Middle frontal gyrus (tissue), 1 donor: ENCODE measurements around the gene HAUS3.
"Not testable (repeated sequence)": the region's sequence is repeated elsewhere in the genome, so short reads cannot be mapped to it uniquely, and the experiment has no call there.

Source experiments
- DNase-seq: peaks from one replicate; pipeline ENCODE4 v3.0.0-alpha.2; 2015; ENCODE audit warnings: low spot score; ENCODE audit errors: extremely low spot score

HAUS3 gene

DNA sequence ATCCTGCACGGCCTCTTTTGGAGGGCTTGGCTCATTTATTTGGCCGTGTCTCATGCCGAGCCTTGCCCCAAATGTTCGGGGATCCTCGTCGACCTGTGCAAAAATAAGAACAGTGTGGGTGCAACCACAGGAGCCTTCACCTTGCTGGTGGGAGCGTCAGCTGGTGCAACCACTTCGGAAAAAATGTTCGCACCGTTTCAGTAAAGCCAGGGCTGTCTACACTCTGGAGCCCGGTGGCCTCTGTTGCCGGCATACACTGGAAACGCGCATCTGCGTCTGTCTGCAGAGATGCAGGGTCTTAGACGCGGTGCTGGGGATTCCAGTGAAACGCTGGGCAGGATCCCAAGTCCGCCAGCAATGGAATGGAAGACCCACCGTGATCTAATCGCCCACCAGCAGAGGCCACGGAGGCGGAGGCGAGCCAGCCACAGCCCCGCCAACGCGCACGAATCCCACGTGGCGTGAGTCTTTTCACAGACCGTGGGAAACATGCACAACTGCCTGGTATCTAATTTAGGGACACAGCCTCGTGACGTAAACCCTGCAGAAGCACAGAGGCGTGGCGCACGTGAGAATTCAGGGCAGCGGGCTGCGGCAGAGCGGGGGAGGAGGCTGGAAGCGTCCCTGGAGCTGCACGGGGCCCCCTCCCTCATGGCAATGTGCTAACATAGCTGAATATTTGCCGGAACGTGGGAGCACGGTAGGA, 33.8 kb upstream of the HAUS3 start:
- no peak for DNase-seq

DNA sequence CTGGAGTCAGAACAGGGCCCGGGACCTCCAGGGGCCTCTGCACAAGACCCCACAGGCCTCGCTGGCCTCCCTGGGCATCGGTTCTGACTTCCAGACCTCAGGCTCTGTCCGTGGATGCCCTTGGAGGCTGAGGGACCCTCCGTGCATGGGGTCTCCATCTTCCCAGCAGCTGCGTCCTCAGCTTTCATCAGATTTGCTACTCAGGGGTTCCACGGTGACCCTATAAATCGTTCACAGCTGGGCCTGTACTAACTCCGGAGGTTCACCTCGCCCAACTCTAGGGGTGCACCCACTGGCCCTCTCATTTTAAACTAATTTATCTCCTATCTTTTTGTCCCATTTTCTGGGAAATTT, 33.1 kb upstream of the HAUS3 start:
- DNase-seq = not testable (repeated sequence)

DNA sequence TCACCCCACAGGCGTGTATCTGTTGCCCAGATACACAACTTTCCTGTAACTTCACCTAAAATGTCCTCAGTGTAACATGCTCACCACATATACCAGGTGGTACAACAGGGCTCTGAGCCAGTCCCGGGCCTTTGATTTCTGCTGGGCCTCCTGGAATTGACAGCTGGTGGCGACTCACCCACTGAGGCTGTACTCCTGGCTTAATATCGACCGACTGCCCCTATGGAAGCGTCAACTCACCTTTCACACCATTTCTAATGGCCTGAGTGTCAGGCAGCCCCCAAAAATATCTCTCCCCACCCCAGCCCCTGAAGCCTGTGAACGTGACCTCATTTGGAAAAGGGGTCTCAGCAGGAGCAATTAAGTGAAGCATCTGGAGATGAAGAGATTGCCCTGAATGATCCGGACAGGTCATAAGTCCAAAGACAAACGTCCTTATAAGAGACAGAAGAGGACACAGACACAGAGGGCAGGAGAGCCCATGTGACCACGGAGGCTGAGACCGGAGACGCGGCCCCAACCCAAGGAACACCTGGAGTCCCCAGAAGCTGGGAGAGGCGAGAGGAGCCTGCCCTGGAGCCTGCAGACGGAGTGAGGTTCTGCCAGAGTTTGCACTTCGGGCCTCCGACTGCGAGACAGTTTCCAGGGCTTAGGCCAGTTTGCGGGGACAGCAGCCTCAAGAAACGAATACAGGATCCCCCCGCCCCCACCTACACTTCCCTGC, 32.6 kb upstream of the HAUS3 start:
- no peak for DNase-seq

DNA sequence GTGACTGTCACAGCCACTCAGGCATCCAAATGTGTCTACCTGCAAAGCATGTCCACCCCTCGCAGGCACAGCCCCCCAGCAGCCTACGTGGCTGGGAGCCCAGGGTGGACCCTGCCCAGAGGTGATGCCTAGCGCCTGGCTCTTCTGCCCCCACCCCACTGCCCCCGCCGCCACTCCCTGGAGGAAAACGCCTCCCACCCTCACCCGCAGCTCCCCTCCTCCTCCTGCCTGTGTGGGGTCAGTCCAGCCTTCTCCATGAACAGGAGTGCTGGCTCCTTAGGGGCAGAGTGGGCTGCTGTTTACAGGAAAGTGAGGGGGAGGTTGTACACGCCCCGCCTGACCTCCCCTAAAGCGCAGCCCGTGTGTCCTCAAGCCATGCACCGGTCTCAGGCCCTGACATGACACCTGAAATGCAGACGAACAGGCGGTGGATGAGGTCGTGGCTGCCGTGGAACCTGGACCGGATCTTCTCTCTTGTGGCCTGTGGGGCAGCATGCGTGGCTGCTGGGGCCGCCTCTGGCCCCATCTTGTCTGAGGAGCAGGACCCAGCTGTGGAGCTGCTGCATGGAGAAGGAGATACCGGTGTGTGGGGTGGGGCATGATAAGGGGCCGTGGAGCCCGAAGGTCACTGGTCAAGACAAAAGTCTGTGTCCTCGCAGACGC, 31.9 kb upstream of the HAUS3 start:
- no peak for DNase-seq

DNA sequence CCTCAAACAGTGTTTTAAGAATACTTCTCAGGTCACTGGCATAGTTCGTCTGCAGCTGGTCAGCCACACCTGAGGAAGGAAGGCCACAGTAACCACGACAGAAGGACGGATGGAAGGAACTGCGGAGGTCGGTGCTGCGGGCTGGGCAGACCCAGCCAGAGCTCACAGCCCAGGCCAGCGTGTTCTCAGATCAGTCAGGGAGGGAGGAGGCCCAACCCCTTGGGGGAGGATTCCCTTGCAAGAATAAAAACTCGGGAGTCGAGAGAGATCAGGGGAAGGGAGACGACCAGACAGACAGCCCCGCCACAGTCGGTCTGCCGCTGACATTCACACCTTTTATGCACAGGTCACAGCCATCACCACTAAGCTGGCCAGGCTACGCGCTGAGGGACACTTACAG, 31.3 kb upstream of the HAUS3 start:
- DNase-seq = no peak

DNA sequence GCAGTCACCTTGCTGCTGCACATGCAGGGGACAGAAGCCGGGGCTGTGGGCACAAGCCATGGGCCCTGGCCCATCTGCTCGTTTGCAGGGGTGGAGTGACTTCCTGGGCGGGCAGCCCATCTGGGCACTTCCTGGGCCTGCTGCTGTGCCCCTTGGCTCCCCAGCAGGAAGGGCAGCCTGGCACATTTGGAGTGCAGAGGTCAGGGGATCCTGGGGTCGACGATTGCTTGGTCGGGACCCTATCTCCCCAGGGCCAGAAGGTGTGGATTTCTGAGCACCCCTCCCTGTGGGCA, 30.9 kb upstream of the HAUS3 start:
- DNase-seq = no peak

DNA sequence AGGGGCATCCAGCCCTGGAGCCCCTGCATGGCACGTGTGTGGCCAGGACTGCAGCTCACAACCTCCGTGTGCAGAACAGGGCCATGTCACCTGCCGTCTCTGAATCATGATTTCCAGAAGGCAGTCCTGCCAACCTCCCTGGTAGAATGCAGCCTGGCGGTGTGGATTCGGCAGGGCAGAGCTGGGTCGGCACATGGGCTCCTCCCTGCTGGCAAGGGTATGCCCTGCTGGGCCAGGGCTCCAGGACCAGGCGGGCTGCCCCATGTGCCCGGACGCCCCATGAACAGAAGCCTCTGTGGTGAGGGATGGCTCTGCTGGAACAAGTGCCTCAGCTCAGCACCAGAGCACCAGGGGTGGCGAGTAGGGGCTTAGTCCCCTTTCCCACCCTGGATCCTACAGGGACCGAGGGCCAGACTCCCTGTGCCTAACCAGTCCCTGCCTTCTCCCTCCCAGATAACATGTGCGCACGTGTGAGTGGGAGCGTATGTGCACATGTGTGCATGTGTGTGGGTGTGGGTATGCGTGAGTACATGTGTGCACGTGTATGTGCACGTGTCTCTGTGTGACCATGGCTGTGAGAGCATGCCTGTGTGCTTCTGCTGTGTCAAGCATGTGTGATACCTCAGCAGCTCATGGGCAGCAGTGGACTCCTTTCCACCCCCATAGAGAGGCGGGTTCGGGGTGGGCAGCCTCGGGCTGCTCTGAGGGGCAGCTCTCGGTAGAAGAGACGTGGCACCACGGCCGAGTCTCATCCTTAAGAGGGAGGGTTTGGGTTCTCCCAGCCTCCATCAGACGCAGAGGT, 30.3 kb upstream of the HAUS3 start:
- no peak for DNase-seq

DNA sequence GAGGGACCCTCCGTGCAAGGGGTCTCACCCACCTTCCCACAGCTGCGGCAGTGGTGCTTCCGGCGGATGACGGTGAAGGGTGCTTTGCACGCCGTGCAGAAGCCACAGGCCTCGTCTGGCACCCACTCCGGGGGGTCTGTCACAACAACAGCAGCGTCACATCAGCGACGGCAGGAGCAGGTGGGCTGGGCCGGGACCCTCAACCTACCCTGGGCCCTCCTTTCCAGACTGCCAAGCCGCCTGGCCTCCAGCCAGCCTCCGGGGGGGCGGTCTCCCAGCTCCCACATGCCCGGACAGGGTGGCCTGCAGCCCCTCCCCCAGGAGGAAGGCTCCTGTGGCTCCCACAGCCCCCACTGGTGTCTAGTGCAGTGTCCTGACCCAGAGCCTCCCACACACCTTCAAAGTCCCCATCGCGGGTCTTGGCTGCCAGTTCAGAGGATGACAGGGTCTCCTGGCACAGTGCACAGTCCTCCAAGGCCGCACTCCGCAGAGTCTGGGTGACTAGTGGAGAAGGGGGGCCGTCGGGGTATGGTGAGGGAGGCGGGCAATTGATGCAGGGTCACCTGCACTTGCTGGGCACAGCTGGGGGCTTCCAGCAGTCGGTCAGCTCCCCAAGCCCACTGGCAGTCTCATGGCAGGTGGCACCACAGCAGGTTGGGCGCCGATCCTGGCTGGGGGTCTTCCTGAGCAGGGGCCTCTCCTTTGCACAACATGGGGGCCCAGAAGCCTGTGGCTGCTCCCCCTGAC, 29.5 kb upstream of the HAUS3 start:
- DNase-seq = no peak

DNA sequence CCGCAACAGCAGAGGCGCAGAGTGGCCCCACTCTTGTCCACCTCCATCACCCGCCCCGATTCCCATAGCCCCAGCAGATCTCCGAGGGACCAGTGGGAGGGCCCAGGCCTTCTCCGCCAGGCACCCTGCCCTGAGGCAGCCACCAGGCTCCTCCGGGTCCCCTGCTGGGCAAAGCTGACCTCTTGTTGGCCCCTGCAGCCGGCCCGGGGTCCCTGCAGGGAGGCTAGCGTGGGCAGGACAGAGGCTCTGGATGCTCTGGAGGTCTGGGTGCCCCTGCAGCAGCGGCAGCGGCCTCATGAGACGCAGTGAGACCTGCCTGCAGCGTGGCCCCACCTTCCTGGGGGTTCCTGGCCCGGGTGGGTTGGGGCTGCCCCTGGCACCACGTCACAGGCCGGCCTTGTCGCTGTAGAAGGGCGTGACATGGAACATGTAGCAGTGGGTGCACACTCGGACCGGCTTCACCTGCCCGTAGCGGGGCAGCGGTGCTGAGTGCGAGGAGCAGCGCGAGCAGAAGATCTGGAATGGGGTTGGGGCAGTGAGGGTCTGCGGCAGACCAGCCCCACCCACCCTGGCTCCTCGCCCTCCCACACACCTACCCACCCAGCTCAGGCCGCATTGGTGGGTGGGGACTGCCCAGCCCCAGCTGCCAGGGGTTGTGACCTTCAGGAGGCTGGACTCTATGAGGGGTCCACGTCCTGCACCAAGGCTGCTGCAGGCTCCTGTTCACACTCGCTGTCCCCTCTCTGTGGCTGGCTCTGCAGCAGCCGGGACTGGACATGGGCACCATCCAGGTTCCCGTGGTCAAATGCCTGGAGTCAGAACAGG, 28.6 kb upstream of the HAUS3 start:
- no peak for DNase-seq

DNA sequence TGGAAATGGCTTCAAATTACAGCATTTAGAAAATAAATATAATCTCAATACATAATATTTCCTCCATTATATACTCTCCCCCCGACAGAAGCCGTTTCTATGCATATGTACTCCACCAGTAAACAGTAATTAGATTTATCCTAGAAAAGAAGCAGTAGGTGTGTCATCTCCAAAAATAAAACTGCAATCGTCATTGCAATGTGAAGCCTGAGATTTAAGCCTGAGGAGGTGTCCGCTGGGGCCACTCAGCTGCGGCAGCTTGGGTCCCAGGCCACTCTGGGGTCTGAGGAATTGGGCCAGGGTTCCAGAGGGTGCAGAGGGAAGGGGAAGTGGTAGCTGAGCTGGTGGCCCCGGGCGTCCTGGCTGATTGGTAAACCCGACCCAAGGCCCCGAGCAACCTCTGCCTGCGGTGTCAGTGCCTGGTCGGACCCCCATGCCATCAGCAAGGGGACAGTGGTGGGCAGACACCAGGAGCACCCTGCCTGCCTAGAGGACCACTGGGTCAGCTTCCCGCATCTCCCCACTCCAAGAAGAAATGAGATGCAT, 27.8 kb upstream of the HAUS3 start:
- DNase-seq = no peak

DNA sequence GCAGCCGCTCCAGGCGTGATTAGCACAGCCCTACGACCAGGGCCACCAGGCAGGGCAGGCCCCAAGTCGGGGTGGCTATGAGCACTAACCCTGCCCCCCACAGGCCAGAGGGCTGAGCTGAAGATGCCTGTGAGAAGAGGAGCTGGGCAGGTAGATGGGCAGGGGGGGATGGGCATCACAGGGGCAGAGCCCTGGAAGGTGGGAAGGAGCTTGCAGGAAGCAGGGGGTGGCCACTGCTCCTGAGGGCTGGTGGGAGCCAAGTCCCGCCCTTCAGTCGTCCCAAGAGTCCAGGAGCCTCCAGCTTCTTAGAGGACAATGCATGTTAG, 27.2 kb upstream of the HAUS3 start:
- no peak for DNase-seq

DNA sequence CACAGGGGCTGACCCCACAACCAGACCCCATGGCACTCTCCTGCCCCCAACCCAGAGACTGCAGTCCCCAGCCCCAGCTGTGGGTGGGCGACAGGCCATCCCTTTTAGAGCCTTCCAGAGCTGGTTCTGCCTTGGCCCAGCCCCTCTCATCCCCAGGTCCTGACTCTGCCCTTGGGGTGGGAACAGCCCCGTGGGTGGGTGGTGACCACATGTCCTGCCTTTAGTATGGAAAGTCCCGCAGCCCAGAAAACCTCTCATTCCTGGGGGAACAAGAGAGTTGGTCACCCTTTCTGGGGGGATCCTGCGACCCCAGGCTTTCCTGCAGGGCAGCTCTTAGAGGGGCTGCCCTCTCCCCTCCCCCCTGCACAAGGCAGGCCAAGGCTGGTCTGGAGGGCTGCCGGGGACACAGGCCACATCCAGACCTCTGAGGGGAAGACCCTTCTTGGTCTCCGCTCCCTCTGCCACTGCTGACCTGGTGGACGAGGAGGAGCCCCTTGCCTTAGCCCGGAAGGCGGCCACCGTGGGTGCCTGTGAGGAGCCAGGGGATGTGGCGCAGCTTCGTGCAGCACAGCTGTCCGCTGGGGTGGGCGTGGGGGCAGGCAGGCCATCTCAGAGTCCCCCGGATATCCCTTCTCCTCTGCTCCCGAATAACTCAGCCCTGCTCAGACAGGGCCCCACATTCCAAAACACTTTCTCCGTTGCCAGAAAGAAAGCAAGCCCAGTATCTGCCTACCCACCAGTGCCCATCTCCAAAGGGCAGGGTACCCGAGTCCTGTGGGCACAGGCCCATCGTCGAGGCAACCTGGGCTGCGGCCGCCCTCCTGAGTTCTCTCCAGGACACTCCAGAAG, 26.7 kb upstream of the HAUS3 start:
- DNase-seq = no peak

DNA sequence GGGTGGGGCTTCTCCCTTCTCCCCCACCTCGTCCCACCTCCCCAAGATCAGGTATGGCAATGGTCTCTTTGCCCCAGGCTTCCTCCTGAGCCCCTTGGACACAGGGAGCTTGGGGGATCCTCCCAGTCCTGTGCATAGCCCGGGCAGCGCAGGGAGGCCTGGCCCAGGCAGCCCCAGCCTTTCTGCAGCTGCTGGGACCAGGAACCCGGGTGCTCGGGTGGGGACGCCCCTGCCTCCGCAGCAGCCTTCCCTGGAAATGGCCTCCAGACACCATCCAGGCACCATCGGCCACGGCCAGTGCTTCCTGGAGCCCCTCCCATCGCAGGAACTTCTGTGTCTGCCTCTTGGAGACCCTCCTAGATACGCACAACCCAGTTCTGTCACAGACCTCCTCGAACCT, 25.9 kb upstream of the HAUS3 start:
- DNase-seq = no peak

DNA sequence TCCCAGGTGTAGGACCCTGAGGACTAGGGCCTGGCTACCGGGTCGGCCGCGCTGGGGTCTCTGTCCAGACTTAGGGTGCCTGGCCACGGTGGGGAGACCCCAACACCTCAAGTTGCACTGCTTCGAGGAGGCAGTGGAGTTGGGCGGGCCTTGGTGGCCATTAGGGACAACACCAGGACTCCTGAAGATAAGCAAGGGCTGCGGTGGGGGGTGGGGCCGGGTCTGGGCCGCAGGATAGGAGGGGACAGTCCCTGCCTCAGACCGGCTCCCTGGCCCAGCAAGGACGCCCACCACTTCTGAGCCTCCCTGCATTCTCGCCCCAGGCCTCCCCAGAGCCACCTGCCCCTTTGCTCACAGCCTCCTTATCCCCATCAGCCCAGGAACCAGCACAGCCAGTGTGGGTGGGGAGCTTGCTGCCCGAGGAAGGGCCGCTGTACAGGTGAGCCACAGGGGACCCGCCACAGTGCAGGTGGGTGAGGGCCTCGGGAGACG, 25.4 kb upstream of the HAUS3 start:
- no peak for DNase-seq

DNA sequence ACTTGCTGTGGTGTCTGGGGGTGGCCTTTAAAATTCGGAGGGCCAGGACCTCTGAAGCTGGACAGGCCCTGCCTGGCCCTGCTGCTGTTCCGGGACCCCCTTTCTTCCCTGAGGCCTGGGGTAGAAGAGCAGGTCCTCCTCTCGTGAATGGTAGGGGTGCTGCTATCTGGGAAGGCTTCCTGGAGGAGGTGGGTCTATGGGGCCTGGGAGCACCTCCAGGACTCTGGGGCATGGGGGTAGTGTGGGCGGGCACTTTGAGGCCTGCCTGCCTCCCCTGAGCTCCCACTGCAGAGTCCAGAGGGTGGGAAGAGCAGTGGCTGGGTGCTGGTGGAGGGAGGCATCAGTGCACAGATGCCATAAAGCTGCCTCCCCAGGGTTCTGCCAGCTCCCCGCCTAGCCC, 24.9 kb upstream of the HAUS3 start:
- no peak for DNase-seq

DNA sequence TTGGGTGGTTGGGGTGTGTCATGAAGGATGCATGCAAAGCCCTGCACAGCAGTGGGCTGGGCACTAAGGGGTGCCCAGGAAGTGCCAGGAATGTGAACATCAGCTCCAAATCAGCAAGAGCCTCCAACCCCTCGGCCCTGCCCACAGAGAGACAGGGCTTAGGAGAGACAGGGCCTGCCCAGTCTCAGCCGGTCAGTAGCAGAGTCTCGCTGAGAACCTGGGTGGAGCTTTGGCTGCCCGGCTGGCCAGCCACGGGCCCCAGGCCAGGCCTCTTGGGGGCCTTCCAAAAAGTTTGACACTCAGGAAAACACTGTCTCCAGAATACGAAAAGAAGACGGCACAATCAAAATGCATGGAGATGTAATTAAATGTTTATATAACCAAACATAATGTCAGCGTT, 24.3 kb upstream of the HAUS3 start:
- no peak for DNase-seq

DNA sequence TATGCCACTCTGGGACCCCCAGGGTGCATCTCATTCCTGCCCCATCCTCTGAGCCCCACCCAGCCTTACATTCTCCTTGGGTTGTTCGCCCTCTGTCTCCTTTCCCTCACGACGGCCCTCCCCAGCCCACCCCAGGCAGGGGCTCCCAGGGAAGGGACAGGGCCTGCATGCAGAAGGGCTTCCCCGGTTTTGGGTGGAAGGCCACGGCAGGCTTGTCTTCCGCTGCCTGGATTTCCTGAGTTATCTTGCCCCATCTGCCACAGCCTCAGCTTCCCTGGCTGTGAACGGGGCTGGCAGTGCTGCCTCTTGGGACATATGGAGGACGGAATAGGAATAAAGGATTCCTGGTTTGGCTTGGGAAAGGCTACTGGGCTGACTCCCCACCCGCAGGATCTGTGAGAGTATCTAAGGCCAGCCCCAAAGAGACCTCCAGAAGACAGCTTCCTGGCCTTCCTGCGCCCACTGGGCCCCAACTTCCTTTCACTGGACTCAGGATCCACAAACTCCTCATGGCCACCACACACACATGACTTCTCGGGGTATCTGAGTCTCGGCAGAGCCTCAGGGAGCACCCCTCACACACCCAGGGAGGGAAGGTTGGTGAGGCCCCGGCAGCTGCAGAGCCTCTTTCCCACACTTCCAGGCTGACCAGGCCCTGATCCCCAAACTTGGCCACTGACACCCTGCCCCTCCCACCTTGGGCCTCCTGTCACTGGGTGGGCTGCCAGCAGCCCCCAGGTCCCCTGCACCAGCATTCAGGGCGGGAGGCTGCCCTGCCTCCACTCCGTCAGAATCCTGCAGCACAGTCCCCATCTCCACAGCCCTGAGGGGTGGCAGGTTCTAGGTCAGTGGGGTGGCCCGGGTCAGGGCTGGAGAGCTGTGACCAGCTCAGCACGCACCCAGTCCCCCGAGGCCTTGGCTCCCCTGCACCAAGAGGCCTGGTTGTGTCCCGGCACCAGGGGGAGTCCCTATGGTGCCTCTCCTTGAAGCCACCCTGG, 23.5 kb upstream of the HAUS3 start:
- no peak for DNase-seq

DNA sequence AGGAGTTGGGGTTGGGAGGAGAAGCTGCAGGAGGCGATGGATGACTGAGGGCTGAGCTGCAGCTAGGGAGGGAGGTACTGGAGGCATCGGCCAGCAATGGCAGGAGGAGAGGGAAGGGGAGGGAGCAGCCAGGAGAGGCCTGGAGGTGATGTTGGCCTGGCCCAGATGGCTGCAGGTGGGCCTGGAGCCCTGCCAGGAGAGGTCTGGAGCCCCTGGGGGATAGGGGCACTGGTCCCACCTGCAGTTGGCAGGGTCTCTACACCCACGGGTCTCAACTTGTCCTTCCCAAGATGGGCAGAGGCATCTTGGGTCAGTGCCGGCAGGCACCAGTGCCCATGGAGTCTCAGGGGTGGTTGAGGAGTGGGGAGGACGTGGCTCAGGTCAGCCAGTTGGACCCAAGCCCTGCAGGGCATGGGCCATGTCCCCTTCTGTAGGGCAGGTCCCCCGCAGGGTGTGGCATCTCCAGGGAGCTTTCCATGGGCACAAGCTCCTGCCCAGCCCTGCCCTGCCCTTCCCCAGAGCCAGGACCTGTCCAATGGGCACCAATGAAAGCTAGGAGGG, 22.6 kb upstream of the HAUS3 start:
- DNase-seq = no peak
